Retina (tissue), 1 donor: Measurements from ENCODE around the gene TMEFF1.

ENCODE experiments used
- DNase-seq: peaks from one replicate; pipeline ENCODE4 v3.0.0-alpha.2; 2016

Gene TMEFF1

DNA sequence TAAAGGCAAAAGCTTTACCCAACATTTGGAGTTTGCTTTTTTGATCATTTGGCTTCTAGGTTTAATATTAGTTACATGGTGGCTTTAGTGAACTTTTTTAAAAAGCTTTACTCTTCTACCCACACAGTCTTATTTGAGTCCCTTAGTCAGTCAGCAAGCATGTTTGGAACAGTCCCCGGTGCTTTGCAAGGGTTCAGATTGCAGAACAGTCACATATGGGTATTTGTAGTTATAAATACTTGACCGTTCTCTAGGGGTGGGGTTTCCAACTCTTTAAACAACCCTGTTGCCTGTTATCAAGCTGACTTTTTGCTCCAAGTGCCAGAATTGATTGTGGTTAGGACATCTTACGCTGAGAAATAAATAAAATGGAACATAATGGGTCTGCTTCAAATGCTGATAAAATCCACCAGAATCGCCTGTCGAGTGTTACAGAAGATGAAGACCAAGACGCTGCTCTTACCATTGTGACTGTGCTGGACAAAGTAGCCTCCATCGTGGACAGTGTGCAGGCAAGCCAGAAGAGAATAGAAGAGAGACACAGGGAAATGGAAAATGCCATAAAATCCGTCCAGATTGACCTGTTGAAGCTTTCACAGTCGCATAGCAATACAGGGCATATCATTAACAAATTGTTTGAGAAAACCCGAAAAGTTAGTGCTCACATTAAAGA, 105.0 kb downstream of the TMEFF1 start, which contains the start of gene CAVIN4:
Gene CAVIN4, plus strand, starts transcription at position 304 of the 673 bp plus-strand sequence. Its CDS starts 65 bp downstream, at position 369.
- no peak for DNase-seq

GRCh38 chr9:100578610-100579009, 105.7 kb downstream of the TMEFF1 start:
- DNase-seq, result no peak

DNA sequence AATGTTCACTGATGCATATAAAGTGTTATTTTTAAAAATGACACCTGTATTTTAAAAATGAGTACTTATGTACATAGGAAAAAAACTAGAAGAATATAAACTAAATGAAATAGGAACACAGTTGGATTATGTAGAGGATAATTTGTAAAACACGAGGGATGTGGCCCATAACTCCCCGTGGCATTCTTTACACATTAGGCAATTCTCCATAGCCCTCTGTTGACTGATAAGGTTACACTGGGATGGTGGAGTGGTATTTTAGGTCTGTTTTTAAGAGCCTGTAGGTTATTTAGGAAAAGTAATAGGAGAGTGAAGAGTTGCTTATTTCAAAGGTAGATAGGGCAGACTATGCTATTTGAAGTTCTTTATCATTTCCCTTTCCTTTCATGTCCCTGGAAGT, 106.7 kb downstream of the TMEFF1 start:
- no peak for DNase-seq

DNA sequence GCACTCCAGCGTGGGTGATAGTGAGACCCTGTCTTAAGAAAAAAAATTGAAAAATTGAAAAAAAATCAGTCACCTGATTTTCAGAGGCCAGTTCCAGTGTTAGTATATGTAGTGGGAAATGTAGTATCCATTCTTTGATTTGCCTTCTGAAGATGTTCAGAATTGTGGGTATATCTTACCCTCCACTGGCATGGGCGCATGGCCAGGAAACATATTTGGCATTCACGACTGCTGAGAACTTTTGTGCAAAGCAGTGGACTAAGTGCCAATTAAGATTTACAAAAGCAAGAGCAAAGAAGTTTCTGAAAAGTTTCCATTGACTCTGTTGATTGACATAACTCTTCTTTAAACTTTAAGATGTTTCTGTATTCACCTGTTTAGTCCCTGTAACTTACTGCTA, 107.3 kb downstream of the TMEFF1 start:
- no peak for DNase-seq

DNA sequence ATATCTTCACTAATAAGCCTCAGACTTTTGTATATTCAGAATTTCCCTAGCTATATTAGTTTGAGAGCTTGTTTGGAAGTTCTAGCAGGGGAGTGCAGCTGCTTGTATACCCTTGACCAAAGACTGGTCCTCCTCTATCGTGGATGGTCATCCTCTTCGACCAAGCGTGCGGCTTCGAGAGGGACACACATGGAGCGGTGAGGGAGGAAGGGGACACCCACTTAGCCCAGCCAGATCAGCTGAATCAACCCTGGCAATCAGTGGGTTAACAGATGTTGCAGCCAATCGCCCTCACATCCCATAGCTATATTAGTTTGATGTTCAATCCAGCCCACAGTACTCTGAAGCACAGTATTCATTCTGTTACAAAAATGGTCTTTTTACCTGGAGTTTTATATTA, 108.1 kb downstream of the TMEFF1 start:
- no peak for DNase-seq

GRCh38 chr9:100581661-100582060, 108.7 kb downstream of the TMEFF1 start:
- no peak for DNase-seq

DNA sequence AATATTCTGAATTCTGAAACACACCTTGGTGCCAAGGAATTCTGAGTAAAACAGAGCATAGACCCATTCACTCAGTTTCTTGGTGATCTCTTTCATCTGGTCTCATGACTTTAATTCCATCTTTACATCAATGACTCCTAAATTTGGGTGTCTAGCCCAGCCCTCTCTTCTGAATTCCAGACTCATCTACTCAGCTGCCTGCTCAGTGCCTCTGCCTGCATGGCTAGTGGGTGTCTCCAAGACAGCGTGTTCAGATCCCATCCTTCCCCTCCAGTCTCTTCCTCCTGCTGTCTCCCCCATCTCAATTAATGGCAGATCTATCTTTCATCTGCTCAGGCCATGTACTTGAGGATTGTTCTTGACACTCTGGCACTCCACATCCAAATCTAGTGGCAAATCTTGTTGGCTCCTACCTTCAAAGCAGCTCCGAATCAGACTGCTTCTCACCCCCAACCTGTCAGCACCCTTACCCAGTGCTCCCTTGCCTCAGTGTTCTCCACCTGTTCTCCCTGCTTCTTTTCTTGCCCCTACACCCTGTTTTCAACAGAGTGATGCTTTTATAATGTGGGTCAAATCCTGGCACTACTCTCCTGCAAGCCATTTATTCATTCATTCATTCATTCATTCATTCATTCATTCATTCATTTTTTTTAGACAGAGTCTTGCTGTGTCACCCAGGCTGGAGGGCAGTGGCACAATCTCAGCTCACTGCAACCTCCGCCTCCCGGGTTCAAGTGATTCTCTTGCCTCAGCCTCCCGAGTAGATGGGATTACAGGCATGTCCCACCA, 110.3 kb downstream of the TMEFF1 start:
- no peak for DNase-seq

GRCh38 chr9:100584951-100585350, 112.0 kb downstream of the TMEFF1 start:
- DNase-seq, result no peak

DNA sequence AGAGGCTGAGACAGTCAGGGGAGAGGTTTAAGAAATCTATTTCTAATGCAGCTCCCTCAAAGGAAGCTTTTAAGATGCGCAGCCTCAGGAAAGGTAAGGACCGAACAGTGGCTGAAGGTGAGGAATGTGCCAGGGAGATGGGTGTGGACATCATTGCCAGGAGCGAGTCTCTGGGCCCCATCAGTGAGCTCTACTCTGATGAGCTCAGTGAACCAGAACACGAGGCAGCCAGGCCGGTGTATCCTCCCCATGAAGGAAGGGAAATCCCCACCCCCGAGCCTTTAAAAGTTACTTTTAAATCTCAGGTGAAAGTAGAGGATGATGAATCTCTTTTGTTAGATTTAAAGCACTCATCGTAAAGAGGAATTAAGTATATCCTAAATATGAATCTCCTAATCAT, 113.1 kb downstream of the TMEFF1 start:
- DNase-seq, result no peak

GRCh38 chr9:100587375-100587774, 114.4 kb downstream of the TMEFF1 start:
- no peak for DNase-seq

- no peak for DNase-seq
These were observed 116.6 kb downstream of the TMEFF1 start for GRCh38 chr9:100589582-100589981.

GRCh38 chr9:100590481-100590880, 117.5 kb downstream of the TMEFF1 start:
- no peak for DNase-seq

GRCh38 chr9:100591139-100591538, 118.2 kb downstream of the TMEFF1 start:
- no peak for DNase-seq

DNA sequence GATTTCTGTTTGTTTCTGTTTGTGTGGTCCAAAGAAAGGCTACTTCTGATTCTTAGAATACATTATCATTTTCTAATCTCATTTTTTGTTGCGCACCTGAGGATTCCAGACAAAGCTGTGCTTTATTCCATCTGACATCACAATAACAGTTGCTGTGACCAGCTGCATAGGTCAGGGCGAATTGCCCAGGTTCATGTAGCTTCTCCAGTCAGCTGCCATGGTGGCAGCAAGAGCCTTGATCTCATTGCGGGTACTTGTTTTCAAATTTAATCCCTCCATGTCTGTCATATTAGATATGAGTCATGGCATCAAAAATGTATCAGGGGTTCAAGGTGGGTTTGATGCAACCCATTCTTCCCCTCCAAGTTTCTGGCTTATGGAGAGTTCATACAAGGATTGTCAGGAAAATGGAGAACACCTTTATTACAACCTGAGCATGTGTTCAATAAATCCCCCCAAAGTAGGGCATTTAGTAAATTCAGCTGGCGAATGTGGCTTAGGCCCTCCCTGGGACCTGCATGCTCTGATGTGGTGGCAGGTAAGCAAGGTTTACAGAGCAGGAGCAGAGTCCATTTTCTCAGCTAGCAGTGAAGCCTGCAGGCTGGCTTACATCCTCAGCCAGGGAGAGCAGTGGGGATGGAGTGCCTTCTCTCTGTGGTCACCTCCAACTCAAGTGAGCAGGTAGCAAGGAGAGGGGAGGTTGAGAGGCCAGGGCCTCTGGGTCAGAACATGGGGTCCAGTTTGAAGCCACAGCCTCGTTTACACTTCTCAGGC, 118.9 kb downstream of the TMEFF1 start:
- DNase-seq, result no peak

- peak; percentile 68 for DNase-seq
These were observed 122.6 kb downstream of the TMEFF1 start for GRCh38 chr9:100595391-100596199.

DNA sequence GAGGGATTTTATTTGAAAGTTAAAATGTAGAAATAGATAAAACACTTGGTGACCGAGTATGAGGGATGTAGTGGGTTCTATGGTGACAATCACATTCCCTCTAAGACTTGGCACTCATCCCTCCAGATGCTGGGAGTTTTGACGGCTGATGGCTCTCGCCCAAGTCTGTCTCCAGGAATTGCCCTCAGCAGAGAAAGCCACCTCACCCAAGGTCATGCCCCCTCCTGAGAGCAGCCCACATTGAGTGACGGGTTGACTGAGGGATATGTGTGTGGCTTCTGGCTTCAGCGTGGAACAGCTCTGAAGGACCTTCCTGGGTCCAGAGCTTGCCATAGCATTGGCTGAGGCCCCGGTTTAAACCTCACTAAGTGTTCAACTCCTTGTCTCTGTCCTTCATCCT, 124.3 kb downstream of the TMEFF1 start:
- DNase-seq, result no peak

DNA sequence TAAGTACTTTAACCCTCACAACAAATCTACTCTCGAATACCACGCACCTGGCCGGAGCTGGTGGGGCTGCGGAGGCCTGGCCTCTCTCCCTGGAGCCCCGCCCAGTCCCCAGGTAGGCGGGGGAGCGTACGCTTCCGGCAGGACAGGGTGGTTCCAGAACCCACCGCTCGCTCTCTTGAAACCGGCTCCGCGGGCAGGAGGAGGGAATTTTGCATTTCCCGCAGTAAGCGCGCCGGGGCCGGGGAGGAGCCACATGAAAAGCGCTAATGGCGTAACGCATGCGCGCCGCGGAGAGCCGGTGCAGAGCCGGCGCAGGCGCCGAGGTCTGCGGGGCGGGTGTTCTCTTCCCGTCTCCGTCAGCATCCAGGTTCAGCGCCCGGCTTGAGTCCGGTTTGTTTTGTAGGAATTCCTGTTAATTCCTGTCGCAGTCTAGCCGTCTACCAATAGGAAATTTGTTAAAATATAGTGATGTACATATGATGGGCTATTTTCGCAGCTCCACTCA, 125.7 kb downstream of the TMEFF1 start:
- DNase-seq, result peak; percentile 90

DNA sequence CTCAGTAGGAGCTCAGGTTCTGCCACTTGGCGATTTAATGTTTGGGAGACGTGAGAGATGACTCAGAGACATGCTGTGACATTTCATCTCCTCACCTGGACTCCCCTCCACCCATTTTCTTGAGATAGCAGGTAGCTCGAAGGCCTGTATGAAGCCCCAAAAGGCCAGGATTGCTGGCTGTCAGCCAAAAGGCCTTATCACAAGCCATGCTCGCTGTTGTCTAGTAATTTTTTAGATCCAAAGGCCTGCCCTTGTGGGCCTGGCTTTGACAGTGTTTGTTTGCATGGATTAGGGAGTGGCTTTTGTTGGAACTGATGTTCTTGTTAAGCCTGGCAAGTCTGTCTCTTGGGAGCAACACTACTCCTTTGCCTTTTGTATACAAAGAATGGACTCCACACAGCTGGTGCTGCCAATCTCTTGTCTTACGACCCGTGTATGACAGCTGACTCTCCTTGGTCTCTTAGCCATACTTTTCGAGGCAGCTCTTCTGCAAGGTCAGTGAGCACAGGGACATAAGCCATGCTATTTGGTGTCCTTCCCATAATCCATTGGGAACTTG, 127.7 kb downstream of the TMEFF1 start:
- DNase-seq, result no peak

DNA sequence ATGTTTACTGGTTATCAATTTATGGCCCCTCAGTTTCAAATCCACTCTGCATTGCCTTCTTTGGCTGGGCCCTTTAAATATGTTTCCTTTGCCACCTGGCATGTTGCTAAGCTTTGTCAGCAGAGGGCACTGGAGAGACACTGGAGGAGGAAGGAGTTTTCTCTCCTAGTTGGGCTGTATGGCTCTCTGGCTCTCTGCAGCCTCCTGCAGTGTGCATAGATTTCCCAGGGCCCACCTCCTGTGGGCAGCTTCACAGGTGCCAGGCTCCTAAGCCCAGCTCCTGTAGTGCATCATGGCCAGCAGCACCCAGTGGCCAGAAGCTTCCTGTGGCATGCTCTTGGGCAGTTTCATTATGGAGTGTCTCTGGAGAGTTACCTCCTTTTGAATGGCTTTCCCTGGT, 128.3 kb downstream of the TMEFF1 start:
- DNase-seq, result peak; percentile 66

DNA sequence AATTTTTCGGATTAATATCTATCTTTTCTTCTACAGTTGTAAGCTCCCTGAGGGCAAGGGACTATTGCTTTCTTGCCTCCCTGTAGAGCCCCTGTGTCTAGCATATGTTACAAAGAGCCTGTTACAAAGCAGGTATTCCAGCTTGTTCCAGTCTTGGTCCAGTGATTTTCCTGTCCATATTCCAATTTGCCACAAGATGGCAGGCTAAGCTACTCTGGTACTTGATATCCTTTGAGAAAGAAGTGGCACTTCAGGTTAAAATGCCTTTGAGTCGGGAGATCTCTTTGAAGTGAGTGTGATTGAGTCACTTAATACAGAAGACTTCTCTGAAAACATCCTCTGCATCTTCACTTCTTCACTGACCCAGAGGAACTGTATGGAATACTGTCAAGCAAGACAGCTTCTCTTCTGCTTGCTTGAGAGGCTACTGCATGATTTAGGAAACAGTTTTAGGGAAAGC, 129.4 kb downstream of the TMEFF1 start:
- peak; percentile 61 for DNase-seq

DNA sequence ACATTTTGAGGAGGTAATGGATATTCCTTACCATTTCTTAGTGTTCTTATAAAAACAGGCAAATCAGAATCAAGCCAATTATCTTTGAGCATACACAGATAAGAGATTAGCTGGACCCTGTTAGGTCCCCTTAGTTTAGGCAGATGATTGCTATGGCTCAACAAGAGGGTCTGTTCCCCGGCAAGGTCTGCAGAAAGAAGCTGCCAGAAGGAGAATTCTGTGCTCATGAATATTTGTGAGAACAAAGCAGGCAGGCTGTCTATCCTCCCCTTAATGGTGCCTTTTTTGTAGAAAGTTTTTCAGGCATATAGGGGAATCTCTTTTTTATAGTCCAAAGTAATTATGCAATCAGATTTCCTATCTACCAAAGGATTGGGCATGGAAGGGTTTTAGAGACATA, 132.5 kb downstream of the TMEFF1 start:
- no peak for DNase-seq

DNA sequence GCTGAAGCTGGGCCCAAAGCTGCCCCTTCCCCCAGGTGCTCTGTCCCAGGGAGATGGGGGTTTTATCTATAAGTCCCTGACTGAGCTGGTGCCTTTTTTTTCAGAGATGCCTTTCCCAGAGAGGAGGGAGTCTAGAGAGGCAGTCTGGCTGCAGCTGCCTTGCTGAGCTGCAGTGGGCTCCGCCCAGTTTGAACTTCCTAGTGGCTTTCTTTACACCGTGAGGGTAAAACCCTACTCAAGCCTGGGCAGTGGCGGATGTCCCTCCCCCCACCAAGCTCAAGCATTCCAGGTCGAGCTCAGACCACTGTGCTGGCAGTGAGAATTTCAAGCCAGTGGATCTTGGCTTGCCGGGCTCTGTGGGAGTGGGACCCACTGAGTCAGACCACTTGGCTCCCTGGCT, 146.2 kb downstream of the TMEFF1 start:
- DNase-seq, result no peak
